IMR-90 (cell line): Measurements from ENCODE around the gene TRIM36. TPM values are rescaled to one million over a fixed set of nuclear protein-coding genes. Genes with fewer than 3 reads are reported as not detected.

Experiments used
- ATAC-seq: fragments of 200-7000 bp; cut with Tn5 transposase; 2 replicates; pipeline ENCODE4 v1.9.1; 2020; ENCODE audit warnings: low read depth, mild to moderate bottlenecking, moderate library complexity
- BruUV-seq: library from RNA; stranded (reverse); fragments of 400-500 nt; replicated peaks from 2 replicates; lab custom pipeline; 2021; lab: Mats Ljungman, UMichigan
- CTCF ChIA-PET: fragments of 300-600 bp; formaldehyde crosslinking; extraction: SDS; loops from one replicate; lab custom pipeline; 2021; ENCODE audit warnings: antibody characterized with exemption; lab: Yijun Ruan, JAX
- POLR2A ChIA-PET: fragments of 300-600 bp; sonication (Branson Sonifier 250); formaldehyde crosslinking; loops from one replicate; lab custom pipeline; 2022; ENCODE audit warnings: antibody characterized with exemption; ENCODE audit not compliant: unreplicated experiment; lab: Charles Lee
- DNase-seq: peaks from one replicate; pipeline ENCODE4 v3.0.0; 2013
- H2AFZ ChIP-seq: replicated peaks from 2 replicates; pipeline ENCODE3; 2013; ENCODE audit warnings: low read length, mild to moderate bottlenecking; ENCODE audit not compliant: poor library complexity
- H2AK5ac ChIP-seq: 2 replicates; pipeline ENCODE4 v1.6.1; 2013; ENCODE audit warnings: low read depth, low read length, inconsistent platforms
- H2AK9ac ChIP-seq: replicated peaks from 2 replicates; pipeline ENCODE3; 2013; ENCODE audit warnings: mild to moderate bottlenecking, low read depth, low read length, moderate library complexity; ENCODE audit not compliant: poor library complexity
- H2BK120ac ChIP-seq: 2 replicates; pipeline ENCODE4 v1.6.1; 2013; ENCODE audit warnings: low read depth, low read length, inconsistent platforms
- H2BK15ac ChIP-seq: 3 replicates; pipeline ENCODE4 v1.6.1; 2013; ENCODE audit warnings: low read depth, low read length, inconsistent platforms
- H2BK20ac ChIP-seq: 2 replicates; pipeline ENCODE4 v1.6.1; 2013; ENCODE audit warnings: low read depth, mild to moderate bottlenecking, inconsistent platforms, low read length, moderate library complexity
- H2BK5ac ChIP-seq: 2 replicates; pipeline ENCODE4 v1.6.1; 2013; ENCODE audit warnings: mild to moderate bottlenecking, low read depth, low read length, inconsistent platforms; ENCODE audit not compliant: poor library complexity, severe bottlenecking
- H3K14ac ChIP-seq: replicated peaks from 2 replicates; pipeline ENCODE4 v1.6.1; 2013; ENCODE audit warnings: low read depth, low read length, inconsistent platforms
- H3K18ac ChIP-seq: 2 replicates; pipeline ENCODE4 v1.6.1; 2013; ENCODE audit warnings: low read depth, low read length, control low read depth
- H3K23ac ChIP-seq: 2 replicates; pipeline ENCODE4 v1.6.1; 2013; ENCODE audit warnings: low read depth, low read length, inconsistent platforms
- H3K27ac ChIP-seq: 2 replicates; pipeline ENCODE4 v1.5.1; 2013; ENCODE audit warnings: mild to moderate bottlenecking, control low read depth, low read length; ENCODE audit not compliant: insufficient read depth
- H3K27me3 ChIP-seq: 2 replicates; pipeline ENCODE4 v1.6.1; 2013; ENCODE audit warnings: low read length; ENCODE audit not compliant: control insufficient read depth, insufficient read depth
- H3K36me3 ChIP-seq: 2 replicates; pipeline ENCODE4 v1.6.1; 2013; ENCODE audit warnings: low read length, mixed read lengths; ENCODE audit not compliant: control insufficient read depth, insufficient read depth
- H3K4ac ChIP-seq: 2 replicates; pipeline ENCODE4 v1.6.1; 2013; ENCODE audit warnings: low read depth, low read length, inconsistent platforms
- H3K4me1 ChIP-seq: 2 replicates; pipeline ENCODE4 v1.6.1; 2013; ENCODE audit warnings: low read length, mixed read lengths; ENCODE audit not compliant: control insufficient read depth, insufficient read depth
- H3K4me2 ChIP-seq: 2 replicates; pipeline ENCODE4 v1.6.1; 2013; ENCODE audit warnings: low read depth, mild to moderate bottlenecking, control low read depth, low read length, moderate library complexity
- H3K4me3 ChIP-seq: 2 replicates; pipeline ENCODE4 v1.5.1; 2013; ENCODE audit warnings: low read depth, mild to moderate bottlenecking, control low read depth, low read length, moderate library complexity; ENCODE audit not compliant: insufficient read depth
- H3K56ac ChIP-seq: 2 replicates; pipeline ENCODE4 v1.6.1; 2013; ENCODE audit warnings: low read length, inconsistent platforms; ENCODE audit not compliant: insufficient read depth; ENCODE audit errors: extremely low read depth
- H3K79me1 ChIP-seq, 2 experiments: 2 replicates each; pipeline ENCODE4 v1.6.1; 2013; ENCODE audit warnings: low read length in 2 of 2, inconsistent platforms in 1 of 2, low read depth in 1 of 2
- H3K9ac ChIP-seq: 2 replicates; pipeline ENCODE4 v1.6.1; 2013; ENCODE audit warnings: low read depth, low read length, control low read depth
- H3K9me1 ChIP-seq: 2 replicates; pipeline ENCODE4 v1.6.1; 2013; ENCODE audit warnings: low read length, inconsistent platforms; ENCODE audit not compliant: insufficient read depth
- H3K9me3 ChIP-seq: 2 replicates; pipeline ENCODE4 v1.6.1; 2013; ENCODE audit warnings: low read length; ENCODE audit not compliant: control insufficient read depth, insufficient read depth
- H4K20me1 ChIP-seq: 2 replicates; pipeline ENCODE4 v1.6.1; 2013; ENCODE audit warnings: low read length, inconsistent platforms; ENCODE audit not compliant: insufficient read depth
- H4K5ac ChIP-seq: 2 replicates; pipeline ENCODE4 v1.6.1; 2013; ENCODE audit warnings: mild to moderate bottlenecking, low read depth, low read length, control low read depth
- H4K8ac ChIP-seq, 2 experiments: 2 replicates each; pipeline ENCODE4 v1.6.1; 2013; ENCODE audit warnings: low read depth in 2 of 2, low read length in 2 of 2, control low read depth in 1 of 2, inconsistent platforms in 1 of 2
- H4K91ac ChIP-seq: 2 replicates; pipeline ENCODE4 v1.6.1; 2013; ENCODE audit warnings: low read depth, low read length, inconsistent platforms; ENCODE audit not compliant: insufficient read depth
- BHLHE40 ChIP-seq: fragments of 150-350 bp; IDR thresholded peaks from 2 replicates; pipeline ENCODE4 v1.6.1; 2016; ENCODE audit warnings: mild to moderate bottlenecking, low read depth, low read length
- CEBPB ChIP-seq: IDR thresholded peaks from 2 replicates; pipeline ENCODE4 v1.6.1; 2012; ENCODE audit warnings: low read depth, low read length, improper control_type of control experiment
- CHD1 ChIP-seq: IDR thresholded peaks from 2 replicates; pipeline ENCODE4 v1.6.1; 2012; ENCODE audit warnings: low read depth, low read length, improper control_type of control experiment
- FOS ChIP-seq: fragments of 150-350 bp; IDR thresholded peaks from 2 replicates; pipeline ENCODE4 v1.6.1; 2016; ENCODE audit warnings: low read depth, low read length
- MAFK ChIP-seq: IDR thresholded peaks from 2 replicates; pipeline ENCODE4 v1.6.1; 2012; ENCODE audit warnings: low read depth, low read length, improper control_type of control experiment
- MAZ ChIP-seq: IDR thresholded peaks from 2 replicates; pipeline ENCODE4 v1.6.1; 2012; ENCODE audit warnings: low read depth, mild to moderate bottlenecking, low read length, improper control_type of control experiment, moderate library complexity, borderline replicate concordance
- MXI1 ChIP-seq: IDR thresholded peaks from 2 replicates; pipeline ENCODE4 v1.6.1; 2012; ENCODE audit warnings: low read depth, mild to moderate bottlenecking, low read length, moderate library complexity, borderline replicate concordance
- NFE2L2 ChIP-seq: fragments of 150-350 bp; IDR thresholded peaks from 2 replicates; pipeline ENCODE4 v1.6.1; 2016; ENCODE audit warnings: low read depth, mild to moderate bottlenecking, low read length
- POLR2A ChIP-seq: IDR thresholded peaks from 2 replicates; pipeline ENCODE4 v1.6.1; 2012; ENCODE audit warnings: mild to moderate bottlenecking, low read depth, low read length
- RAD21 ChIP-seq: IDR thresholded peaks from 2 replicates; pipeline ENCODE4 v1.6.1; 2012; ENCODE audit warnings: low read length, improper control_type of control experiment
- RCOR1 ChIP-seq: IDR thresholded peaks from 2 replicates; pipeline ENCODE4 v1.6.1; 2012; ENCODE audit warnings: mild to moderate bottlenecking, low read length, improper control_type of control experiment; ENCODE audit not compliant: insufficient replicate concordance
- RFX5 ChIP-seq: IDR thresholded peaks from 2 replicates; pipeline ENCODE4 v1.8.0; 2012; ENCODE audit warnings: low read depth, mild to moderate bottlenecking, low read length, moderate library complexity
- SMC3 ChIP-seq: fragments of 150-350 bp; IDR thresholded peaks from 2 replicates; pipeline ENCODE4 v1.6.1; 2016; ENCODE audit warnings: low read depth, mild to moderate bottlenecking, antibody characterized with exemption, low read length, moderate library complexity
- WGBS, 2 experiments: methylation state at CpG; one replicate each; pipeline versions ENCODE4 v1.1.5 to v1.1.7; 2013; ENCODE audit warnings: missing lambda C conversion rate in 2 of 2; ENCODE audit not compliant: insufficient read length in 1 of 2; ENCODE audit errors: extremely low coverage in 2 of 2; 5-methylcytosine and 5-hydroxymethylcytosine counted together
- dilution Hi-C: fragments of 300-500 bp; cut with HindIII; formaldehyde crosslinking; loops from one replicate; pipeline ENCODE4 v1.14.3; 2018; ENCODE audit warnings: low sequenced_read_pairs; ENCODE audit not compliant: unreplicated experiment
- in situ Hi-C: fragments of 300-500 bp; cut with MboI; formaldehyde crosslinking; loops from 3 replicates; pipeline ENCODE4 v1.14.3; 2019; ENCODE audit warnings: low sequenced_read_pairs, inconsistent platforms, mixed read lengths
- intact Hi-C: fragments of 100-400 bp; cut with micrococcal nuclease; formaldehyde crosslinking; loops from 2 replicates; pipeline ENCODE4 v1.10.0; 2022
- polyA plus RNA-seq, 3 experiments: library from polyadenylated mRNA; depleted of rRNA; stranded (reverse); fragments of >200 nt; gene quantifications; 2 replicates each; pipeline ENCODE4 v1.2.3, GENCODE V29; 2012; ENCODE audit warnings: low replicate concordance in 1 of 3
- total RNA-seq: library from RNA; depleted of rRNA; stranded (reverse); fragments of >200 nt; gene quantifications from 2 replicates; pipeline ENCODE4 v1.2.3, GENCODE V29; 2012
- TF ChIP-seq, protein P1 (sequence below): fragments of 150-350 bp; IDR thresholded peaks from 2 replicates; pipeline ENCODE4 v1.6.1; 2017; ENCODE audit warnings: mild to moderate bottlenecking, antibody characterized with exemption, low read length, low read depth
- TF ChIP-seq, protein P2 (sequence below): conservative IDR thresholded peaks from 2 replicates; pipeline ENCODE4 v1.5.1; 2012; ENCODE audit warnings: mild to moderate bottlenecking, low read depth, low read length, improper control_type of control experiment
- TF ChIP-seq, protein P3 (sequence below): fragments of 150-350 bp; IDR thresholded peaks from 2 replicates; pipeline ENCODE4 v1.6.1; 2016; ENCODE audit warnings: low read depth, mild to moderate bottlenecking, low read length, moderate library complexity, borderline replicate concordance

Gene TRIM36
- total and polyA plus RNA-seq, 2 of the 4 experiments (the other 2 are of a cell fraction) = 0.10 to 0.18 TPM

DNA sequence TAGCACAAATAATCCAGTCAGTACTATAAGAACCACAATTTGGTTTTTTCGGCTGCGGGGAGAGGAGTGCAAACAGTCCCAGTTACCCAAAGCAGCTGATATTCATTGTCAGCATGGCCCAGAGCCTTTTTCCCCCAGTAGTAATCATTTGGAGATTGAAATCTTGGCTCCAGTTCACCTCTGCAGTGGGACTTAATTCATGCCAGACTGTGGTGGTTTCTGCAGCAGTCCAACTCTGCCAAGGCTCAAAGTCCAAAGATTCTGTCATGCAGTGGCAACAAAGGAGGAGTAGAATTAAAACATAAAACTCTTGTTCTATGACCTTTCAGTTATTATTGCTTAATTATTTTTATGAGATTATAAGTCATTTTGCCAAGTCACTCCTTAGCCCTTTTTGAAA lies 25.0 kb upstream of the TRIM36 start:
- no peaks in the 10 kb centered on the region for H3K36me3 ChIP-seq
- ATAC-seq = no peak
- no peak overlapping the region for H3K18ac ChIP-seq
- no peak overlapping the region for H2BK15ac ChIP-seq
- no peak overlapping the region for H2AK9ac ChIP-seq
- no peak overlapping the region for H2BK120ac ChIP-seq
- no peaks in the 10 kb centered on the region for H3K79me1 ChIP-seq
- no peak for TF ChIP-seq CHD1
- TF ChIP-seq MAFK = no peak
- no peak for TF ChIP-seq RFX5
- no peak for TF ChIP-seq RAD21
- TF ChIP-seq NFE2L2 = no peak
- no peak for TF ChIP-seq MAZ
- TF ChIP-seq BHLHE40 = no peak
- no peak for TF ChIP-seq MXI1
- TF ChIP-seq POLR2A = no peak
- no peak for TF ChIP-seq FOS
- TF ChIP-seq CEBPB = no peak
- no peak for TF ChIP-seq RCOR1
- TF ChIP-seq, protein P1, sequence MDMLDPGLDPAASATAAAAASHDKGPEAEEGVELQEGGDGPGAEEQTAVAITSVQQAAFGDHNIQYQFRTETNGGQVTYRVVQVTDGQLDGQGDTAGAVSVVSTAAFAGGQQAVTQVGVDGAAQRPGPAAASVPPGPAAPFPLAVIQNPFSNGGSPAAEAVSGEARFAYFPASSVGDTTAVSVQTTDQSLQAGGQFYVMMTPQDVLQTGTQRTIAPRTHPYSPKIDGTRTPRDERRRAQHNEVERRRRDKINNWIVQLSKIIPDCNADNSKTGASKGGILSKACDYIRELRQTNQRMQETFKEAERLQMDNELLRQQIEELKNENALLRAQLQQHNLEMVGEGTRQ = no peak
- TF ChIP-seq, protein P2, sequence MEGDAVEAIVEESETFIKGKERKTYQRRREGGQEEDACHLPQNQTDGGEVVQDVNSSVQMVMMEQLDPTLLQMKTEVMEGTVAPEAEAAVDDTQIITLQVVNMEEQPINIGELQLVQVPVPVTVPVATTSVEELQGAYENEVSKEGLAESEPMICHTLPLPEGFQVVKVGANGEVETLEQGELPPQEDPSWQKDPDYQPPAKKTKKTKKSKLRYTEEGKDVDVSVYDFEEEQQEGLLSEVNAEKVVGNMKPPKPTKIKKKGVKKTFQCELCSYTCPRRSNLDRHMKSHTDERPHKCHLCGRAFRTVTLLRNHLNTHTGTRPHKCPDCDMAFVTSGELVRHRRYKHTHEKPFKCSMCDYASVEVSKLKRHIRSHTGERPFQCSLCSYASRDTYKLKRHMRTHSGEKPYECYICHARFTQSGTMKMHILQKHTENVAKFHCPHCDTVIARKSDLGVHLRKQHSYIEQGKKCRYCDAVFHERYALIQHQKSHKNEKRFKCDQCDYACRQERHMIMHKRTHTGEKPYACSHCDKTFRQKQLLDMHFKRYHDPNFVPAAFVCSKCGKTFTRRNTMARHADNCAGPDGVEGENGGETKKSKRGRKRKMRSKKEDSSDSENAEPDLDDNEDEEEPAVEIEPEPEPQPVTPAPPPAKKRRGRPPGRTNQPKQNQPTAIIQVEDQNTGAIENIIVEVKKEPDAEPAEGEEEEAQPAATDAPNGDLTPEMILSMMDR = no peak
- TF ChIP-seq SMC3 = no peak
- TF ChIP-seq, protein P3, sequence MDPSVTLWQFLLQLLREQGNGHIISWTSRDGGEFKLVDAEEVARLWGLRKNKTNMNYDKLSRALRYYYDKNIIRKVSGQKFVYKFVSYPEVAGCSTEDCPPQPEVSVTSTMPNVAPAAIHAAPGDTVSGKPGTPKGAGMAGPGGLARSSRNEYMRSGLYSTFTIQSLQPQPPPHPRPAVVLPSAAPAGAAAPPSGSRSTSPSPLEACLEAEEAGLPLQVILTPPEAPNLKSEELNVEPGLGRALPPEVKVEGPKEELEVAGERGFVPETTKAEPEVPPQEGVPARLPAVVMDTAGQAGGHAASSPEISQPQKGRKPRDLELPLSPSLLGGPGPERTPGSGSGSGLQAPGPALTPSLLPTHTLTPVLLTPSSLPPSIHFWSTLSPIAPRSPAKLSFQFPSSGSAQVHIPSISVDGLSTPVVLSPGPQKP = no peak
- BruUV-seq = no TSS peak
- H2BK5ac ChIP-seq = no peak overlapping the region
- H3K4me1 ChIP-seq = no peaks in the 10 kb centered on the region
- no peak overlapping the region for H3K4me2 ChIP-seq
- H3K9ac ChIP-seq = no peak overlapping the region
- no CpG with 5 or more reads among the region's 2 CpGs for WGBS, 2 experiments
- H3K27me3 ChIP-seq = peaks cover 2% of the 10 kb centered on the region; the same call in 1 of the 2 replicates
- no peak overlapping the region for H3K4me3 ChIP-seq
- H3K9me3 ChIP-seq = no peaks in the 10 kb centered on the region
- H3K27ac ChIP-seq = no peak overlapping the region
- no peak overlapping the region for H3K23ac ChIP-seq
- dilution Hi-C loops = no loop called here
- intact Hi-C loops = no loop called here
- no peaks in the 10 kb centered on the region for H3K9me1 ChIP-seq
- ChIA-PET CTCF (no interaction called here), POLR2A (interaction anchor here (0.8 kb wide), 1 partner anchor 22 kb away, joined by 5 read pairs; no protein-coding TSS in a partner anchor)
- H4K20me1 ChIP-seq = no peaks in the 10 kb centered on the region
- no peak for DNase-seq
- no peak overlapping the region for H4K5ac ChIP-seq
- in situ Hi-C loops = no loop called here
- no peak overlapping the region for H2AFZ ChIP-seq
- no peak overlapping the region for H4K8ac ChIP-seq
- no peak overlapping the region for H2BK20ac ChIP-seq
- no peak overlapping the region for H2AK5ac ChIP-seq
- no peak overlapping the region for H3K56ac ChIP-seq
- no peak overlapping the region for H3K4ac ChIP-seq
- no peak overlapping the region for H3K14ac ChIP-seq
- H4K91ac ChIP-seq = no peak overlapping the region
